GM18520 (cell line): ENCODE measurements around the gene BTN3A1.

ENCODE experiments used
- ATAC-seq: cut with Tn5 transposase; IDR thresholded peaks from one replicate; pipeline ENCODE4 v1.9.1; 2021; ENCODE audit not compliant: unreplicated experiment

Gene BTN3A1

DNA sequence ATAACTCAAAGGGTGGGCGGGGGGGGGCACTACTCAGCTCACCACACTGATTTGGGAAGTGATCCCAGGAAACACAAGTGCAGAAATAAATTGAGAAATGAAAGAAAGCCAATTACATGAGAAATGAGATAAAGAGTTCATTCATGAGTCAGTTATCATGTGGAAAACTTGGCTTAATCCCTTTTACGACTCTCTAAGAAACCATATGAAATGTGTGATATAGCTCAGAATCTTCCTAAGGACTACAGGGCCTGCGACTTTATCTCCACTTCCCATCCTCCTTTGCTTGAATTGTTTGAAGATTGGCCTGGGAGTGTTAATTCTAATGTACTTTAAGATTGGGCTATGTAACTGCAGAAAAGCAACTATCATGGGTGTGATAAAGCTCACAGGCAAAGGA, 22.8 kb upstream of the BTN3A1 start:
- ATAC-seq: no peak

DNA sequence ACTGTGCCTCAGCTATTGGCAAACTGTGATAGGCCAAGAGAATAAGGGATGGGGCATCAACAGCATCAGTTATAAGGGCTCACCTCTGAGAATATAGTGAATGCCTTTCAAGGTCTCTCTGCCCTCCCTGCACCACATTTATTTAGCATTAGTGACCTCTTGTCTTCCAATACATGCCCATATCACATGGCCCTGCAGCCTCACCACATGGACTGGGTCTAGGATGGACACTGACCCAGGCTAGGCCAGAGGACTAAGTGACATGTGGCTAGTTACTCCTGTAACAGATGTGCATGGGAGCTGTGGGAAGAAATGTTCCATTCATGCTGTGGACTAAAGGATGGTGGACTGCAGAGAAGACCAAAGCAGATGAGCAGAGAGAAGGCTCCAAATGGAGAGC, 22.3 kb upstream of the BTN3A1 start:
- ATAC-seq: no peak

- ATAC-seq: no peak
Measured at GRCh38 chr6:26380256-26380655, 21.8 kb upstream of the BTN3A1 start.

DNA sequence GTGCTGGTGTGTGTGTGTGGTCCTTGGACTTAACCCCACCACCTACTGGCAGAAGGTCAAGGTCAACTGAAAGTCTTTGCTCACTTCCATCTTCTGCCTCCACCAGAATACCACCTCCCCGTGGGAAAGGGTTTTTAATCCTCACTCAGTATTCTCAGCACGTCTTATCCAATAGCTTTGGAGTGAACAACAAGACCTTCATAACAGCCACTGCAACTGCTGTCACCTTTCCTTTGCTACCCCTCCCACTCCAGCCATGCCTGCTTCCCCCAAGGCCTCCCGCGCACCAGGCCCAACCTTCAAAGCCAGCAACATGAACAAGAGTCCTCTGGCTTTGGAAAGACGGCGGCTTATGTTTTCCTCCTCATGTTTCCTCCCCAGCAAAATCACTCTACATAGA, 20.0 kb upstream of the BTN3A1 start:
- no peak for ATAC-seq

GRCh38 chr6:26383624-26384417, 18.3 kb upstream of the BTN3A1 start:
- ATAC-seq: no peak

DNA sequence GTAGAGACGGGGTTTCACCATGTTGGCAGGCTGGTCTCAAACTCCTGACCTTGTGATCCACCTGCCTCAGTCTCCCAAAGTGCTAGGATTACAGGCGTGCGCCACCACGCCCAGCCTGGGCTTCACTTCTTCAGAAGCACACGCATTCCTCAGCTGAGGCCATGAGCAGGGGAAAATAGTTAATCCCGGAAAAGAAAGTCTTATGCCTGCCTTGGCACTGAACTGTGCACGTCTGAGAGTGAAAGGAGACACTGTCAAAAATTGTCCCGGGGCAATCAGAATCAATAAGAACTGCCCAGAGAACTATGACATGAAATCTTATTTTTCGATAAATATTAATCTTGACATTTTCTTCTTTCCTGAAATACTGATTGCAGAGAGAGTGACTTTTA, 16.3 kb upstream of the BTN3A1 start:
- no peak for ATAC-seq

- ATAC-seq: no peak
Measured at GRCh38 chr6:26387565-26387964, 14.5 kb upstream of the BTN3A1 start.

GRCh38 chr6:26388014-26388413, 14.1 kb upstream of the BTN3A1 start:
- no peak for ATAC-seq

DNA sequence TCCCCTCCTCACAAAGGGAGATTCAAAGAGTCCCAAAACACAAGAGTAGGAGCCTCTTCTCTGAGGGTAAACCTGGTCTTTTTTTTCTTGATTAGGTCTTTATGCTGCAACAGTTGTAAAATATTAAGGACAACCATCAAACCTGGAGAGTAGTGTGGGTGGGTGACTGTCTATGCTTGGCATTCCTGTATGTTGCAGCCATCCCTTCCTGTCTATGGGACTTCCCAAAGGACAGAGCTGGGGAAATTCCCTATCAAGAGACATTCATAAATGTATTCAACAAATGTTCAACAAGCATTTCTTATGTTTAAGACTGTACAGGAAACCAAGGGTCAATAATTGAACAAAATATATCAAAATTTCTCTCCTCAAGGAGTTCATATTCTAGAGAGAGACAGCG, 13.6 kb upstream of the BTN3A1 start:
- no peak for ATAC-seq

GRCh38 chr6:26389349-26389894, 12.7 kb upstream of the BTN3A1 start:
- ATAC-seq: no peak

DNA sequence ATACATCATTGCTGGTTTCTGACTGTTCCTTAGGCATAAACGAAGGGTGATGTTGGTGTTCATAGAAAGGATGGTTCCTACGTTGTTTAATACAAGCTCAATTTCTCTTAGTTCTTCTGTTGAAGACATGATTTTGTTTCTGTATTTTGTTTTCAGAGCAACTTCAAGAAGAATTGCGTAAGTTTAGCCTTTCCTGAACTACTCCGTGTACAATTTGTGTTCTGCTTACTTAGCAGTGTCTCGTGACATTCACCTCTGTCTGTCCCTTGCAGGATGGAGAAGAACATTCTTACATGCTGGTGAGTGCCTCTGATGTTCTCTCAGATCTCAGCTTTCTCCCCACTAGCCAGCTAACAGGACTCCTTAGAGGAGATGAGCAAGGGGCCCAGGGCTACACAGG, 11.5 kb upstream of the BTN3A1 start:
- ATAC-seq: no peak

DNA sequence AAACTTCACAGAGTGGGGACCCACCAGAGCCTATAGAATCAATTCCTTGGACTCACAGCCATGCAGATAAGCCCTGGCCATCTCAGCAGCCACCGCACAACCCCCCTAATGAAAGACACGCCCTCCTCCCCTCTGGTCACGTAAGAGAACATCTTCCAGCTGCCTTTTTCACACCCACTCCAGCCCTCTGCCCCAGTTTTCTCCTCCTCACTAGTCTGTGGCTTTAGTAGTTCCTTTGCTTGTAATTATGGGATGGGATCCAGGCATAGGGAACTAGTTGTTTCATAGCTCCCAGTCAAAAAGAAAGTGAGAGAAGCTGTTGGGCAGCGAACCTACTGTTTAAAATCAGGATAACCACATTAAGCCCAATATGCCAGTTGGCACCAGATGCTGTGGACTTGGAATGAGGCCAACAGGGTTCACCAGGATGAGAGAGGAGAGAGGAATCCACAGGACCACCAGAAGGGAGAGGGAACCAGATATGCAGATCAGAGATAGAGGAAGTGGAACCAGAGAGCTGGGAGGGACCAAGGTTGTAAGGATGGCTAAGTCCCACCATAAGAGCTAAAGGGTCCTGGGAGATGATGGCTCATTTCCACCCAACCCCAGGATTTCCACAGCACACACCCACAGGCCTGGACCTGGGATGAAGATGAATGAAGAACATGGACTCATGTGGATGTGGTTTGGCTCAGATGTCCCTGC, 9.0 kb upstream of the BTN3A1 start:
- no peak for ATAC-seq

DNA sequence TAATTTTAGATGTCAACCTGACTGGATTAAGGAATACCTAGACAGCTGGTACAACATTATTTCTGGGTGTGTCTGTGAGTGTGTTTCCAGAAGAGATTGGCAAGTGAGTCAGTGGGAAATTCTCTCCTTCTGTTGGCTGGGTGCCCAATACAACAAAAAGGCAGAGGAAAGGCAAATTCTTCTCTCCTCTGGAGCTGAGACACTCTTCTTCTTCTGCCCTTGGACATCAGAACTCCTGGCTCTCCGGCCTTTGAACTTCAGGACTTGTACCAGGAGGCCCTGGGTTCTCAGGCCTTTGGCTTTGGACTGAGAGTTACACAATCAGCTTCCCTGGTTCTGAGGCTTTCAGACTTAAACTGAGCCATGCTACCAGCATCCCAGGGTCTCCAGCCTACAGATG, 7.8 kb upstream of the BTN3A1 start:
- ATAC-seq: no peak

DNA sequence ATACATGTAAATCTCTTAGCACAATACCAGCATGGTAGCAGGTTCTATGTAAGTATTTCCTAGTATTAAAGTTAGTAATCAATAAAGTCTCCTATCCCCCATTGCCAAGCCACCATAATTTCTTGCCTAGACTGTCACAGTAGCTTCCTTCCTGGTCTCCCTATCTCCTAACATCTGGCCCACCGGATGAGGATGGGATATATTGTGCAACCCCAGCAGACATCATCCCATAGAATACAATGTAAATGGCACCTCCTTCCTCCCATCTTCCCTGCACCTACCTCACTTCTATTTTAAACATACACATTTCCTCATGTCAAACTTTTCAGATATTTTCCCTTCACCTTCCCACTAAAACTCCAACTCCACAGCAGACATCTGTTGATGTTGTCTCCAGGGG, 3.5 kb upstream of the BTN3A1 start:
- no peak for ATAC-seq

- no peak for ATAC-seq
Measured at GRCh38 chr6:26400626-26401025, 1.4 kb upstream of the BTN3A1 start.

GRCh38 chr6:26401389-26401986, 587 bp upstream of the BTN3A1 start:
- ATAC-seq: no peak

DNA sequence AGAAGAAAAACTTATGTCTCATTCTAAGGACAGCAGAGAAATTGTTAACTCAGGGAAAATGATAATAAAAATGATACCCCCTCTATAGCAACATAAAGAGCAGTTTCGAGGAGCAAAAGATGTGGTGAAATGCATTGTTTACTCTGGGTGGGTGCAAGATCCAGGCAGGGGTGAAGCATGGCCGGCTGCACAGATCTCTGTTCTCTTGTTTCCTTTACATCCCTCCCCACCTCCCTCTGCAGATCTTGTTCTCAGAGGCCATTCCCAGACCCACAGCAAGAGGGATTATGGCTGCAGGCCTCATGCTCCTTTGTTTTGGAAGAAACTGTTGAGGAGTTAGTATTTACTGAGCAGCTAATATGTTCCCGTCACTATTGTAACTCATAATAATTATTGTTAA, 1.8 kb downstream of the BTN3A1 start:
- no peak for ATAC-seq

GRCh38 chr6:26404546-26404945, 2.5 kb downstream of the BTN3A1 start:
- no peak for ATAC-seq

- no peak for ATAC-seq
Measured at GRCh38 chr6:26408828-26409730, 7.0 kb downstream of the BTN3A1 start.

GRCh38 chr6:26411751-26412150, 9.7 kb downstream of the BTN3A1 start:
- no peak for ATAC-seq

- ATAC-seq: no peak
Measured at GRCh38 chr6:26412228-26412627, 10.2 kb downstream of the BTN3A1 start.
